HepG2 (cell line): ENCODE data around the gene TXNDC11.

Experiments used
- ASH2L ChIP-seq: fragments of 300-600, 200-600 bp; sonication (generic); IDR thresholded peaks from 2 replicates; pipeline ENCODE4 v1.7.0; 2017; ENCODE audit warnings: low read depth, mild to moderate bottlenecking, moderate library complexity, mixed read lengths, low read length; ENCODE audit not compliant: insufficient read length
- GABPA ChIP-seq, 2 experiments: IDR thresholded peaks; 2 replicates each; pipeline ENCODE4 v1.6.1; 2011 to 2016; ENCODE audit warnings: low read depth in 2 of 2, low read length in 1 of 2, missing biosample characterization in 1 of 2, missing genetic modification characterization in 1 of 2
- POLR2A ChIP-seq, 2 experiments: IDR thresholded peaks; 2 replicates each; pipeline ENCODE4 v1.6.1; 2011; ENCODE audit warnings: low read depth in 2 of 2, low read length in 2 of 2, mild to moderate bottlenecking in 1 of 2, moderate library complexity in 1 of 2; ENCODE audit not compliant: insufficient read depth in 1 of 2
- RFX5 ChIP-seq: IDR thresholded peaks from 2 replicates; pipeline ENCODE4 v1.6.1; 2011; ENCODE audit warnings: low read depth, low read length, improper control_type of control experiment
- ZNF253 ChIP-seq: sonication (generic); formaldehyde crosslinking; IDR thresholded peaks from 2 replicates; pipeline ENCODE4 v1.8.0; 2022; ENCODE audit warnings: mild to moderate bottlenecking, missing genetic modification reagents, borderline replicate concordance
- ZNF30 ChIP-seq: sonication (generic); formaldehyde crosslinking; IDR thresholded peaks from 2 replicates; pipeline ENCODE4 v1.5.0; 2020; ENCODE audit warnings: mild to moderate bottlenecking, missing genetic modification reagents
- ZNF777 ChIP-seq: sonication (generic); formaldehyde crosslinking; IDR thresholded peaks from 2 replicates; pipeline ENCODE4 v1.4.0; 2020; ENCODE audit warnings: missing genetic modification reagents
- TF ChIP-seq, protein P1 (sequence below): sonication (generic); formaldehyde crosslinking; conservative IDR thresholded peaks from 2 replicates; pipeline ENCODE4 v1.4.0; 2020; ENCODE audit warnings: missing genetic modification reagents

DNA sequence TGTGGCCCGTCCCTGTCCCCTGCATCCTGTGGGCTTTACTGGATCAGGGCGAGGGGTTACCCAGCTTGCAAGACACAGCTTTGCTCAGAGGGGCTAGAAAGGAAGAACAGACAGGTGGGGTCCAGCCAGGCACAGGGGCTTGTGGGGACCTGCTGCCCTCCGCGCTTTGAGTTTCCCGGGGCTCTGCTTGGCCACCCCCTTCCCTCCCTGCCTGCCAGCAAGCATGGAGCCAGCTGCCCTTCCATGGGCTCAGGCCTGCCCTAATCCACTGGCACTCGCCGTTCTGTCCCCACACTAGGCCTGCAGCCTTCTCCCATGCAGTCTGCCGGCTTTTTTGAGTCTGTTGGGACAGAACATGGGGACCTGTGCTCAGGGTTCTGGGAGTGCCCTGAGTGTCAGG is 71.0 kb downstream of the TXNDC11 start:
- TF ChIP-seq ASH2L (no peak), ZNF30 (CRISPR knock-in tag) (no peak), ZNF253 (CRISPR knock-in tag) (no peak), POLR2A (IDR thresholded peaks at IDR 0.05; ENCODE audit: insufficient read depth in 1 of 2, low read depth in 2 of 2, low read length in 2 of 2) (no peak), GABPA (IDR thresholded peaks at IDR 0.05; ENCODE audit: low read depth, low read length) (no peak), GABPA (CRISPR knock-in tag; IDR thresholded peaks at IDR 0.05; ENCODE audit: low read depth) (no peak), ZNF777 (no peak), RFX5 (no peak)
- TF ChIP-seq, protein P1, sequence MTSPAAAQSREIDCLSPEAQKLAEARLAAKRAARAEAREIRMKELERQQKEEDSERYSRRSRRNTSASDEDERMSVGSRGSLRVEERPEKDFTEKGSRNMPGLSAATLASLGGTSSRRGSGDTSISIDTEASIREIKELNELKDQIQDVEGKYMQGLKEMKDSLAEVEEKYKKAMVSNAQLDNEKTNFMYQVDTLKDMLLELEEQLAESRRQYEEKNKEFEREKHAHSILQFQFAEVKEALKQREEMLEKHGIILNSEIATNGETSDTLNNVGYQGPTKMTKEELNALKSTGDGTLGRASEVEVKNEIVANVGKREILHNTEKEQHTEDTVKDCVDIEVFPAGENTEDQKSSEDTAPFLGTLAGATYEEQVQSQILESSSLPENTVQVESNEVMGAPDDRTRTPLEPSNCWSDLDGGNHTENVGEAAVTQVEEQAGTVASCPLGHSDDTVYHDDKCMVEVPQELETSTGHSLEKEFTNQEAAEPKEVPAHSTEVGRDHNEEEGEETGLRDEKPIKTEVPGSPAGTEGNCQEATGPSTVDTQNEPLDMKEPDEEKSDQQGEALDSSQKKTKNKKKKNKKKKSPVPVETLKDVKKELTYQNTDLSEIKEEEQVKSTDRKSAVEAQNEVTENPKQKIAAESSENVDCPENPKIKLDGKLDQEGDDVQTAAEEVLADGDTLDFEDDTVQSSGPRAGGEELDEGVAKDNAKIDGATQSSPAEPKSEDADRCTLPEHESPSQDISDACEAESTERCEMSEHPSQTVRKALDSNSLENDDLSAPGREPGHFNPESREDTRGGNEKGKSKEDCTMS = no peak
